ENCODE data around the gene RAVER1. TPM values are rescaled to one million over a fixed set of nuclear protein-coding genes. Genes with fewer than 3 reads are reported as not detected.

The RAVER1 gene
- total and polyA plus RNA-seq, 2 of the 13 experiments (the other 11 are each of a cell fraction or from before 2014, with no cell fraction given): 3.6 to 7.9 TPM

GRCh38 chr19:10332965-10333757 is at the start of gene RAVER1 (continued):
- TF ChIP-seq HIVEP1 (CRISPR knock-in tag; IDR thresholded peaks at IDR 0.05): peak; percentile 35; the same call in 1 of the 2 replicates
- peak; percentile 86; the same call in 1 of the 2 replicates for TF ChIP-seq ZNF678 (CRISPR knock-in tag; IDR thresholded peaks at IDR 0.05)
- peak; percentile 28; the same call in 1 of the 2 replicates for TF ChIP-seq ZNF337 (CRISPR knock-in tag; IDR thresholded peaks at IDR 0.05; ENCODE audit: borderline replicate concordance, low read depth)
- TF ChIP-seq DR1 (CRISPR knock-in tag; IDR thresholded peaks at IDR 0.05): peak; percentile 52; the same call in 1 of the 2 replicates
- TF ChIP-seq, protein P1, sequence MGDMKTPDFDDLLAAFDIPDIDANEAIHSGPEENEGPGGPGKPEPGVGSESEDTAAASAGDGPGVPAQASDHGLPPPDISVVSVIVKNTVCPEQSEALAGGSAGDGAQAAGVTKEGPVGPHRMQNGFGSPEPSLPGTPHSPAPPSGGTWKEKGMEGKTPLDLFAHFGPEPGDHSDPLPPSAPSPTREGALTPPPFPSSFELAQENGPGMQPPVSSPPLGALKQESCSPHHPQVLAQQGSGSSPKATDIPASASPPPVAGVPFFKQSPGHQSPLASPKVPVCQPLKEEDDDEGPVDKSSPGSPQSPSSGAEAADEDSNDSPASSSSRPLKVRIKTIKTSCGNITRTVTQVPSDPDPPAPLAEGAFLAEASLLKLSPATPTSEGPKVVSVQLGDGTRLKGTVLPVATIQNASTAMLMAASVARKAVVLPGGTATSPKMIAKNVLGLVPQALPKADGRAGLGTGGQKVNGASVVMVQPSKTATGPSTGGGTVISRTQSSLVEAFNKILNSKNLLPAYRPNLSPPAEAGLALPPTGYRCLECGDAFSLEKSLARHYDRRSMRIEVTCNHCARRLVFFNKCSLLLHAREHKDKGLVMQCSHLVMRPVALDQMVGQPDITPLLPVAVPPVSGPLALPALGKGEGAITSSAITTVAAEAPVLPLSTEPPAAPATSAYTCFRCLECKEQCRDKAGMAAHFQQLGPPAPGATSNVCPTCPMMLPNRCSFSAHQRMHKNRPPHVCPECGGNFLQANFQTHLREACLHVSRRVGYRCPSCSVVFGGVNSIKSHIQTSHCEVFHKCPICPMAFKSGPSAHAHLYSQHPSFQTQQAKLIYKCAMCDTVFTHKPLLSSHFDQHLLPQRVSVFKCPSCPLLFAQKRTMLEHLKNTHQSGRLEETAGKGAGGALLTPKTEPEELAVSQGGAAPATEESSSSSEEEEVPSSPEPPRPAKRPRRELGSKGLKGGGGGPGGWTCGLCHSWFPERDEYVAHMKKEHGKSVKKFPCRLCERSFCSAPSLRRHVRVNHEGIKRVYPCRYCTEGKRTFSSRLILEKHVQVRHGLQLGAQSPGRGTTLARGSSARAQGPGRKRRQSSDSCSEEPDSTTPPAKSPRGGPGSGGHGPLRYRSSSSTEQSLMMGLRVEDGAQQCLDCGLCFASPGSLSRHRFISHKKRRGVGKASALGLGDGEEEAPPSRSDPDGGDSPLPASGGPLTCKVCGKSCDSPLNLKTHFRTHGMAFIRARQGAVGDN (CRISPR knock-in tag; IDR thresholded peaks at IDR 0.05): peak; percentile 76
- TF ChIP-seq, protein P2, sequence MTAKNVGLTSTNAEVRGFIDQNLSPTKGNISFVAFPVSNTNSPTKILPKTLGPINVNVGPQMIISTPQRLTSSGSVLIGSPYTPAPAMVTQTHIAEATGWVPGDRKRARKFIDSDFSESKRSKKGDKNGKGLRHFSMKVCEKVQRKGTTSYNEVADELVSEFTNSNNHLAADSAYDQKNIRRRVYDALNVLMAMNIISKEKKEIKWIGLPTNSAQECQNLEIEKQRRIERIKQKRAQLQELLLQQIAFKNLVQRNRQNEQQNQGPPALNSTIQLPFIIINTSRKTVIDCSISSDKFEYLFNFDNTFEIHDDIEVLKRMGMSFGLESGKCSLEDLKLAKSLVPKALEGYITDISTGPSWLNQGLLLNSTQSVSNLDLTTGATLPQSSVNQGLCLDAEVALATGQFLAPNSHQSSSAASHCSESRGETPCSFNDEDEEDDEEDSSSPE (CRISPR knock-in tag; IDR thresholded peaks at IDR 0.05): 0 out of 2 replicates have a peak, but pooled peaks have one; percentile 63
- no peak for TF ChIP-seq XBP1 (CRISPR knock-in tag; IDR thresholded peaks at IDR 0.05)
- no peak for TF ChIP-seq SMARCC2 (IDR thresholded peaks at IDR 0.05)
- no peak for TF ChIP-seq ZMAT3 (CRISPR knock-in tag; conservative IDR thresholded peaks at IDR 0.05)
- peak; percentile 26; the same call in 1 of the 2 replicates for TF ChIP-seq ZNF589 (CRISPR knock-in tag; conservative IDR thresholded peaks at IDR 0.05)
- TF ChIP-seq, protein P3, sequence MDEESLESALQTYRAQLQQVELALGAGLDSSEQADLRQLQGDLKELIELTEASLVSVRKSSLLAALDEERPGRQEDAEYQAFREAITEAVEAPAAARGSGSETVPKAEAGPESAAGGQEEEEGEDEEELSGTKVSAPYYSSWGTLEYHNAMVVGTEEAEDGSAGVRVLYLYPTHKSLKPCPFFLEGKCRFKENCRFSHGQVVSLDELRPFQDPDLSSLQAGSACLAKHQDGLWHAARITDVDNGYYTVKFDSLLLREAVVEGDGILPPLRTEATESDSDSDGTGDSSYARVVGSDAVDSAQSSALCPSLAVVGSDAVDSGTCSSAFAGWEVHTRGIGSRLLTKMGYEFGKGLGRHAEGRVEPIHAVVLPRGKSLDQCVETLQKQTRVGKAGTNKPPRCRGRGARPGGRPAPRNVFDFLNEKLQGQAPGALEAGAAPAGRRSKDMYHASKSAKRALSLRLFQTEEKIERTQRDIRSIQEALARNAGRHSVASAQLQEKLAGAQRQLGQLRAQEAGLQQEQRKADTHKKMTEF (CRISPR knock-in tag; IDR thresholded peaks at IDR 0.05): peak; percentile 73; the same call in 1 of the 2 replicates
- TF ChIP-seq ZMYM3 (CRISPR knock-in tag; IDR thresholded peaks at IDR 0.05): no peak
- TF ChIP-seq, protein P4, sequence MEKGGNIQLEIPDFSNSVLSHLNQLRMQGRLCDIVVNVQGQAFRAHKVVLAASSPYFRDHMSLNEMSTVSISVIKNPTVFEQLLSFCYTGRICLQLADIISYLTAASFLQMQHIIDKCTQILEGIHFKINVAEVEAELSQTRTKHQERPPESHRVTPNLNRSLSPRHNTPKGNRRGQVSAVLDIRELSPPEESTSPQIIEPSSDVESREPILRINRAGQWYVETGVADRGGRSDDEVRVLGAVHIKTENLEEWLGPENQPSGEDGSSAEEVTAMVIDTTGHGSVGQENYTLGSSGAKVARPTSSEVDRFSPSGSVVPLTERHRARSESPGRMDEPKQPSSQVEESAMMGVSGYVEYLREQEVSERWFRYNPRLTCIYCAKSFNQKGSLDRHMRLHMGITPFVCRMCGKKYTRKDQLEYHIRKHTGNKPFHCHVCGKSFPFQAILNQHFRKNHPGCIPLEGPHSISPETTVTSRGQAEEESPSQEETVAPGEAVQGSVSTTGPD (CRISPR knock-in tag; IDR thresholded peaks at IDR 0.05): no peak; the same call in 1 of the 2 replicates
- TF ChIP-seq ZNF570 (CRISPR knock-in tag; IDR thresholded peaks at IDR 0.05; ENCODE audit: borderline replicate concordance): no peak
- peak; percentile 92; the same call in 1 of the 2 replicates for TF ChIP-seq ZNF343 (CRISPR knock-in tag; IDR thresholded peaks at IDR 0.05)
- TF ChIP-seq, protein P5, sequence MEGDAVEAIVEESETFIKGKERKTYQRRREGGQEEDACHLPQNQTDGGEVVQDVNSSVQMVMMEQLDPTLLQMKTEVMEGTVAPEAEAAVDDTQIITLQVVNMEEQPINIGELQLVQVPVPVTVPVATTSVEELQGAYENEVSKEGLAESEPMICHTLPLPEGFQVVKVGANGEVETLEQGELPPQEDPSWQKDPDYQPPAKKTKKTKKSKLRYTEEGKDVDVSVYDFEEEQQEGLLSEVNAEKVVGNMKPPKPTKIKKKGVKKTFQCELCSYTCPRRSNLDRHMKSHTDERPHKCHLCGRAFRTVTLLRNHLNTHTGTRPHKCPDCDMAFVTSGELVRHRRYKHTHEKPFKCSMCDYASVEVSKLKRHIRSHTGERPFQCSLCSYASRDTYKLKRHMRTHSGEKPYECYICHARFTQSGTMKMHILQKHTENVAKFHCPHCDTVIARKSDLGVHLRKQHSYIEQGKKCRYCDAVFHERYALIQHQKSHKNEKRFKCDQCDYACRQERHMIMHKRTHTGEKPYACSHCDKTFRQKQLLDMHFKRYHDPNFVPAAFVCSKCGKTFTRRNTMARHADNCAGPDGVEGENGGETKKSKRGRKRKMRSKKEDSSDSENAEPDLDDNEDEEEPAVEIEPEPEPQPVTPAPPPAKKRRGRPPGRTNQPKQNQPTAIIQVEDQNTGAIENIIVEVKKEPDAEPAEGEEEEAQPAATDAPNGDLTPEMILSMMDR (CRISPR knock-in tag; IDR thresholded peaks at IDR 0.05): no peak
- TF ChIP-seq KDM3A (CRISPR knock-in tag; IDR thresholded peaks at IDR 0.05; ENCODE audit: low read depth): peak; percentile 54; the same call in 1 of the 2 replicates
- no peak for TF ChIP-seq HNF4A (CRISPR knock-in tag; IDR thresholded peaks at IDR 0.05)
- TF ChIP-seq ZNF572 (CRISPR knock-in tag; IDR thresholded peaks at IDR 0.05): no peak

All from HepG2 (cell line).